Measurements from ENCODE around the gene VENTX. TPM values are rescaled to one million over a fixed set of nuclear protein-coding genes. Genes with fewer than 3 reads are reported as not detected.

Gene VENTX
- total RNA-seq, 1 donor from 2014 or later, result 1.6 TPM

- H3K27ac Mint-ChIP-seq (ENCODE audit: unreplicated experiment), result no peak overlapping the region
- H3K36me3 Mint-ChIP-seq (ENCODE audit: unreplicated experiment), result peaks cover 6% of the 10 kb centered on the region
- peaks cover 6% of the 10 kb centered on the region for H3K9me3 Mint-ChIP-seq (ENCODE audit: unreplicated experiment)
- H3K4me3 Mint-ChIP-seq (ENCODE audit: unreplicated experiment), result no peak overlapping the region
- H3K27me3 Mint-ChIP-seq (ENCODE audit: unreplicated experiment), result peaks cover 4% of the 10 kb centered on the region
- no peaks in the 10 kb centered on the region for H3K4me1 Mint-ChIP-seq (ENCODE audit: low read depth, unreplicated experiment)
- no peak for TF ChIP-seq CTCF (IDR thresholded peaks at IDR 0.05; ENCODE audit: partially characterized antibody, unreplicated experiment)
- no peak for DNase-seq
These were observed 25.4 kb upstream of the VENTX start for GRCh38 chr10:133211959-133212852.

GRCh38 chr10:133212853-133213494 is 24.7 kb upstream of the VENTX start:
- no peak for DNase-seq
- H3K27me3 Mint-ChIP-seq (ENCODE audit: unreplicated experiment), result peaks cover 4% of the 10 kb centered on the region
- H3K9me3 Mint-ChIP-seq (ENCODE audit: unreplicated experiment), result peaks cover 6% of the 10 kb centered on the region
- H3K4me1 Mint-ChIP-seq (ENCODE audit: low read depth, unreplicated experiment), result no peaks in the 10 kb centered on the region
- no peak for TF ChIP-seq CTCF (IDR thresholded peaks at IDR 0.05; ENCODE audit: partially characterized antibody, unreplicated experiment)
- H3K36me3 Mint-ChIP-seq (ENCODE audit: unreplicated experiment), result peaks cover 6% of the 10 kb centered on the region
- H3K27ac Mint-ChIP-seq (ENCODE audit: unreplicated experiment), result no peak overlapping the region
- no peak overlapping the region for H3K4me3 Mint-ChIP-seq (ENCODE audit: unreplicated experiment)

GRCh38 chr10:133213641-133214467 is 23.8 kb upstream of the VENTX start:
- H3K36me3 Mint-ChIP-seq (ENCODE audit: unreplicated experiment), result peaks cover 6% of the 10 kb centered on the region

More at GRCh38 chr10:133213641-133214467, 23.8 kb upstream of the VENTX start:
- no peak overlapping the region for H3K4me3 Mint-ChIP-seq (ENCODE audit: unreplicated experiment)
- no peak overlapping the region for H3K27ac Mint-ChIP-seq (ENCODE audit: unreplicated experiment)
- H3K9me3 Mint-ChIP-seq (ENCODE audit: unreplicated experiment), result peaks cover 6% of the 10 kb centered on the region
- no peak for DNase-seq
- TF ChIP-seq CTCF (IDR thresholded peaks at IDR 0.05; ENCODE audit: partially characterized antibody, unreplicated experiment), result no peak
- H3K4me1 Mint-ChIP-seq (ENCODE audit: low read depth, unreplicated experiment), result no peaks in the 10 kb centered on the region
- H3K27me3 Mint-ChIP-seq (ENCODE audit: unreplicated experiment), result peaks cover 4% of the 10 kb centered on the region
